ENCODE data around the gene ITGB5.
"Not testable (repeated sequence)": the region's sequence is repeated elsewhere in the genome, so short reads cannot be mapped to it uniquely, and the experiment has no call there.

The ITGB5 gene

DNA sequence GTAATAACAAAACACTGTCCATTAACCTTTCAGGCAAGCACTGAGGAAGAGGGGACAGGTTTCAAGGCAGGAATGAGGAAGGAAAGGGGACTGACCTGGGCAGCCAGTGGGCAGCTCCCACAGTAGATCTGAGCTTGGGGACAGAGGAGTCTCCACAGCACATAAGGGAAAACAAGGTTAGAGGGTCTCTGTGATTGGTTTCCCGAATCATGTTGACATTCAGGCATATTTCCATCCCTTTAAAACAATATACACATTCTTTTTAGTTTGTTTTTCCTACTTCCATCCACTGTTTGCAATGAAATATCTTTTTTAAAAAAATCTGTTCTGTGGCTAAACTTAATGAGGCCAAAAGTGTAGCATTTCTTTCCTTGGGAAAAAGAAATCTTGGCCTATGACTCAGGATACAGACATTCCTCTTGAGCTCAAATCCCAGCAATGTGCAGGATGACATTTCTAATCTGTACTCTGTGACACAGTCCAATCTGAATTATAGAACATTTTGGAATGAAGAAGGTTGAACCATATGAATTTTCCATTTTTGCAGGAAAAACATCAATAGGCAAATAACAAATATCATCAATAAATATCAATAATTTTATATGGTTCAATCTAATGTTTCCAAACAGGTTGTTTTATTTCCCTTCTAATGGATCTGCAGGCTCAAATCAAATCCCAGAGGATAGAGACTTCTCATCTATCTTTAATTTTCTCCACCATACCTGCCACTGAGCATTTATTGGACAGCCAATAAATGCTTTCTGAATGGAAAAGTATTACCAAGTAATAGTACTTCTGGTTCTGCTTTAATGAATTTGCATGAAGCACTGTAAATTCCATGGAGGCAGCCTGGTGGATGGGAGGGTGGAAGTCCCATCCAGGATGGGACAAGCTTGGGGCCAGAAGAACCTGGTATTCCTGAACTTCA lies 54.1 kb downstream of the ITGB5 start:
- no peak for DNase-seq

DNA sequence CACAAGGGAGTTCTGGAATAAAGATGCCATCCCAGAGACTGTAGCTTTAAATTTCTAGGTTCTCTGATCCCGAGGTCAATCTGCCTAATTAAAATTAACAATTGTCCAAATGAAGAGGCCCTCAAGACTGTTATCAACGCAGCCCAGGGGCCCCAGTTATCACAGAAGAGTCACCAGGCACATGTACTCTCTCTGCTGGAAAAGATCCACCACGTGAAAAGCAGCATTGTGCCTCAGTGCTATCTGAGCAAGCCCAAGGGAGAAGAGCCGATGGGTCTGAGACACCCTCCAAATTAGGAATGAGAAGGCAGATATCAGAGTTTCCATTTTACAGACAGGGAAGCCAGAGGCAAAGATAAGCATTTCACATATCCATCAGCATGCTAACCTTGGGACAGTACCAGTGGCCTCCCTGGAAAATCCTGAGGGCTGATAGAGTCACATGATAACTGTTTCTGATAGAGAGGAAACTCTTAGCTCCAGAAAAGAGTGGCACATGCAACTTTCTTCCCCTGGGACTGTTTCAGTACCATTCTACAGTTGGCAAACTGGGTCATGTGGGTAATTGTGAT lies 55.5 kb downstream of the ITGB5 start:
- no peak for DNase-seq

DNA sequence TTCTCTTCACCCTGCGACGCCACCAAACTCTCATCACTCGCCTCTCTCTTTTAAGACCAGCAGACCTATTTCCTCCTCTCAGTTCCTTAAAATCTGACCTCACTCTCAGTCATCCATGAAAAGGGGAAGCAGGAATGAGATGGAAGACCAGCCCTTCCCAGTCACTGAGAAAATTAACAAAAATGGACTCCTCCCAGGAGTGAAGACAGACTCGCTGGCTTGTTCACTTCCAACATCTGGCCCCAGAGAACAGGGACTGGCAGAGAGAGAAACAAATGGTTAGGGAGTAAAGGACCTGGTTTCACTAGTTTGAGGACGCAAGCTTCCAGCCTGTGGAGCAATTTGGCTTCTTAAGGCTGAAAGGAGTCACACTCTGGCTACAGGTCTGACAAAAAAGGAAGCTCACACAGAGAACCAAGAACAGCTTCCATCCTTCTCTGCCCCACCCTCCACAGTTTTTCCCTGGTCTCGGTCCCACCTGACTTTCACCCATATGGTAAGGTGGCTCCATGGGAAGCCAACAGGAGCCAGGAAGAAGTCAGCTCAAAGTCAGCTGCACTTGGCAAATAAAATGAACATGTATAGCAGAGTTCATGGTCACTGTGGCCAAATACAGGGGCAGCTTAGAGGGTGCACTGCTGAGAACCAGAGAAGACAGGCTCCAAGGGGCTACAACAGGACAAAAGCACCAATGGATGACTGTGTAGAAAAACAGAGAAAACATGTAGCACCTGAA lies 57.2 kb downstream of the ITGB5 start:
- DNase-seq, result peak; percentile 93

DNA sequence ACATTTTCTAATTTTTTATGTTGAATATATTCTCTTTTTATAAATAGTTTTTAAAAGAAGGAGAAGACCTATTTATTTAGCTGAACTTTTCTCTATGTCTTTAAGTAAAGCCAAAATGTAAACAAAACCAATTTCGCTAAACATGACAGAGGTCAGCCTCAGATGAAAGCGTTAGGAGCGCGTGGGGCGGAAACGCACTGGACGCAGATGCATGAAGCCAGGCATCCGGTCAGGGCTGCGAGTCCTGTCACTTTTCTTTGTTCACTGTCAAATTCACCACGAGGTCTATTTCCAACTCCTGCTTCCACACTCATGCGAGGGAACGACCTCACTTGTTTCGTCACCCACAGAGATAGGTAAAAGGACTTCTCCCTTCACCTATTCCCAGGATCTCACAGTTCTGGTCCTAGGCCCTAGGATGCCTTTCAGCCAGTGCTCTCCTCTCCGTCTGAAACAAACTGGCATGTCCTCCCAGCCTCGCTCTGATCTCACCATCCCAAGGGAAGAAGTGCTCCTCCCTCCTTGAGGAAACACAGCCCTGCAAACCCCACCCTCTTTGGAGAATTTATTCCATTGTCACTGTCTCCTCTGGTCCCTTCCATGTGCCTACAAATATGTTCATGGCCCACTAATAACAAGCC lies 57.9 kb downstream of the ITGB5 start:
- no peak for DNase-seq

DNA sequence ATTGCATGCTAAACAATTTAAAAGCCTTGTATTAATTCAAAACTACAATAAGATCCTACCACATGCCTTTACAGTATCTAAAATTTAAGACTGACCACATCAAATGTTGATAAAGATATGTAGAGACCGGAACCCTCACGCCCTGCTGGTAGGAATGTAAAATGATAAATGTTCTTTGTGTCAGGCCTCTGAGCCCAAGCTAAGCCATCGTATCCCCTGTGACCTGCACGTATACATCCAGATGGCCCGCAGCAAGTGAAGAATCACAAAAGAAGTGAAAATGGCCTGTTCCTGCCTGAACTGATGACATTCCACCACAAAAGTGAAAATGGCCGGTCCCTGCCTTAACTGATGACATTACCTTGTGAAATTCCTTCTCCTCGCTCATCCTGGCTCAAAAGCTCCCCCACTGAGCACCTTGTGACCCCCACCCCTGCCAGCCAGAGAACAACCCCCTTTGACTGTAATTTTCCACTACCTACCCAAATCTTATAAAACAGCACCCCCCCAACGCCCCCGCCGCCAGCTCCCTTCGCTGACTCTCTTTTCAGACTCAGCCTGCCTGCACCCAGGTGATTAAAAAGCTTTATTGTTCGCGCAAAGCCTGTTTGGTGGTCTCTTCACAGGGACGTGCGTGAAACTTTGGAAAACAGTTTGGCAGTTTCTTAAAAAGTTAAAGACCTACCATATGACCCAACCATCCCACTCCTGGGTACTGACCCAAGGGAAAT lies 59.5 kb downstream of the ITGB5 start:
- not testable (repeated sequence) for DNase-seq

DNA sequence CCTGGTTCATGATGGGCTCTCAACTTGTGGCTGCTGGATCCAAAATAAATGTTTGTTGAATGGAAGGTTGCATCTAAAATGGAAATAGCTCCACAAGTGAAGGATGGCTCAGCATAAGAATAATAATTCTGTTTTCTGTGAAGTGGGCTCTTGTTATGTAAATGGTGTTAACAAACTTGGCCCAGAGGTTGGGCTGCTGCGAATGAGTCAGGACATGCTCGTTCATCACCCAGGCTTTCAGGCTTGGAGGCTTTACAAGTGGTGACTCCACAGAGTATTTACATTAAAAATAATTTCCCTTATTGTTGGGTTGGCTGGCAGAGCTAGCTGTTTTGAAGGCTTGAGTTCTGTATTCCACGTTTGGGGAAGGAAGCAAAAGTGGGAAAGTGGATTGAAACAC lies 60.5 kb downstream of the ITGB5 start:
- peak; percentile 50 for DNase-seq

DNA sequence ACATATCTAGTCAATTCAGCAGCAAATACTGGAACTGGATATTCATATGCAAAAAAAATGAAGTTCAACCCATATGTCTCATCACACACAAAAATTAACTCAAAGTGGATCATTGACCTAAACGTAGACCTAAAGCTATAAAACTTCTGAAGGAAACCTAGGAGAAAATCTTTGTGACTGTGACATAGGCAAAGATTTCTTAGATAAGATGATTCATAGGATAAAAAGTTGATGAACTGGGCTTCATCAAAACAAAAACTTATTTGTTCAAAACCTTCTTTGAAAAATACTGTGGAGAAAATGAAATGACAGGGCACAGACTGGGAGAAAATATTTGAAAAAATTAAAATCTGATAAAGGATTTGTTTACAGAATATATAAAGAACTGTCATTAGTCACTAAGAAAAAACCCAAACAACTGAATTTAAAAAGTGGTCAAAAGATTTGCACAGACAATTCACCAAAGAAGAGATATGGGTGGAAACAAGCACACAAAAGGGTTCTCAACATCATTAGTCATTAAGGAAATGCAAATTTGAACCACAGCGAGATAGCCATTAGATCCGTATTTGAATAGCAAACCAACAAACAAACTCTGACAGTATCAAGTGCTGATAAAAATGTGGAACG lies 62.8 kb downstream of the ITGB5 start:
- DNase-seq, result no peak

DNA sequence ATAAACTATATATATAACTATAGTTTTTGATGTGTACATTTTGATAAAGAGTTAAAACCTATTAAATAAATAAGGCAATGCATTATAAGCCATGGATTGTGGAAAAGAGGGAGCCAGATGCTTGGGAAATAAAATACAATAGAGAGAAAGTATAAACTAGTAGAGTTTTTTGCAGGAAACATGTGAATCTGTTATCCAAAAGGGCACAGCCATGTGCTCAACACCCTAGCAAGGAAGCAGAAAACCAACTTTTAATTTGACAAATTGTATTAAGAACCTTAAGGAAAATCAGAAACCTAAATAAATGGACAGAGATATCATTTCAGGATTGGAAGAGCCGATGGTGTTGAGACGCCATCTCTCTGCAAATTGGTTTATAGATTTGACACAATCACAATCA lies 63.5 kb downstream of the ITGB5 start:
- DNase-seq, result no peak

DNA sequence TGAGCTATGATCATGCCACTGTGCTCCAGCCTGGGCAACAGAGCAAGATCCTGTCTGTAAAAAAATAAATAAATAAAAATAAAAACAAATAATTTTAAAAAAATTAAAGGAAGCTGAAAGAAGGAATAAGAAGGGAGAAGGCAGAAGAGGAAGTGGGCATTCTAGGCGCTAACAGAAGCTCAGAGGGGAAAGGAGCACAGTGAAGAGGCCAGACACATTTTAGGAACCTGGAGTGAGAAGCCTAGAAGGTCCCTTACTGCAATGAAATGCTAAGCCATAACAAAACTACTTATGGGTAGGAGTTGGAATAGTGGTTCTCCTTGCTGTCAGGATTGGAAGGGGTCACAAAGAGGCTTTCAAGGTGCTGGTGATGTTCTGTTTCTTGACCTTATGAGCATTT lies 64.0 kb downstream of the ITGB5 start:
- peak; percentile 47 for DNase-seq

DNA sequence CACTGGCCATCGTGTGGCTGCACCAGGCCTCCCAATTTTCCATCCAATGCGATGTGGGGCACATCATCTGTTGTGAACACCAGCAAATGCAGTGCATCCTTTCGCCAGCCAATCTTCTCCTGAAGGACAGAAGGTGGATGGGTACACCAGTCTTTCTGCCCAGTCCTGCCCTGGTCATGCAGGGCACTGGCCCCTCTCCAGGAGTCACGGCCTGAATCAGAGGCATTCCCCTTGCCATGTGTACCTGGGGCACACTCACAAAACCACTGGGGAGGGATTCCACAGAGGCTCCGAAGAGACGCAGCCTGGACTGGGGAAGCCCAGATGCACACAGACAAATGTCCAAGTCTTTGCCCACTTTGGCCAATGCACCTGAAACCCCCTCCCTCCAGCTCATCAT lies 65.8 kb downstream of the ITGB5 start:
- no peak for DNase-seq

DNA sequence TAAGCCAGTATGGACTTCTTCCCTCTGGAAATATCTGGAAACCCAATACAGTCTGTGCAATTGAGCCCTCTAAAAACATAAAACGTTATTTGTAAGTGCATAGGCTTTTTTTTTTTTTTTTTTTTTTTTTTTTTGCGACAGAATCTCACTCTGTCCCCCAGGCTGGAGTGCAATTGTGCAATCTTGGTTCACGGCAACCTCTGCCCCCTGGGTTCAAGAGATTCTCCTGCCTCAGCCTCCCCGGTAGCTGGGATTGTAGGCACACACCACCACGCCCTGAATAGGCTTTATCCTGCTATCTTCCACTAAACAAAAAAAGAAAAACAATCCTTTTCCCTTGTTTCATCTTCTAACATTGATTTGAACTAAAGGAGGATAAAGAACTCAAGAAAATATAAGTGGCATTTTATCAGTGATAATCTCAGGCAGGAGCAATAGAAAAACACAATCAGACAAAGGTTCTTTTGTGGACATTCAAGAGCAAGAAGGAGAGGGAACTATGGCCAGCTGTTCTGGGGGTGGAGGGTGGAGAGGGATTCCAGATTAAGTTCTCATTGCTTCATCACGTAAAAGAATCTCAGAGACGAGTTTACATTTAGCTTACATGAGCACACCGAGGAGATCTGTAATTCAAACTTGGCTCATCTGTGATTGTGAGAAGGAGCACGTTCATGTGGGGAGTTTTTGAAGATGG lies 68.6 kb downstream of the ITGB5 start:
- DNase-seq, result peak; percentile 7

DNA sequence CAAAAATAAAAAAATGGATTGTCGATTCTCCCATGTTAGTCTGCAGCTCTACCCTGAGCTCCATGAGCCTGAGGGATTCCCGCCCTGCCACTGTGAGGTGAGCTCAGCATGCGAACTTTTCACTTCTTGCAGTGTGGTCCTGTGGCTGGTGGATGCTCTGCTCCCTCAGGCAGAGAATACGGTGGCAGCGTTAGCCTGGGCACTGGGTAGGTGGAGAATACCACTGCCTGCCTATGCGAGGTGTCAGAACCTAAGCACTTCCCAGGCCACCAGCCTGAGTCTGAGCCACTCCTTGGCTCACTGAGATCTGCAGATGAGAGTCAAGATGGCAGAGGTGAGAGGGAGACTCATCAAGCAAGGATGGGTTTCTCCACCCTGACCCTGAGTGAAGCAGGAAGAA lies 70.1 kb downstream of the ITGB5 start:
- DNase-seq, result no peak

DNA sequence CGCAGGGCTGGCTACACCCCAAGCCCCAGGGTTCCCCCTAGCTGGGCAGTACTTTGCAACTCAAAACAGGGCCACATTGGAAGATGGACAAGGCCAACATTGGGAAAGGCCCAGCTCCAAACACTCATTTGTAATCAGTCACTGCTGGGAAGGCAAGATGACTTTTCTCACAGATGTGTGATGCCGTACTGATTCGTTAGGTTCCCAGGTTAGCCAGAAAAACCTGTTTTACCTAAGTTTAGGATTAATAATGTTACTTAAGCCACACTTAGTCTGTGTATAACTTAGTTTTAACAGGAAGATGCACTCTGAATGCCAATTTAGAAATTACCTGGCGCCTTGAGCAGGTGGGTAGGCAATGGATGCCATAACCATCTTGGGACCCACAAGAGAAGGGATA lies 71.0 kb downstream of the ITGB5 start:
- DNase-seq, result no peak

DNA sequence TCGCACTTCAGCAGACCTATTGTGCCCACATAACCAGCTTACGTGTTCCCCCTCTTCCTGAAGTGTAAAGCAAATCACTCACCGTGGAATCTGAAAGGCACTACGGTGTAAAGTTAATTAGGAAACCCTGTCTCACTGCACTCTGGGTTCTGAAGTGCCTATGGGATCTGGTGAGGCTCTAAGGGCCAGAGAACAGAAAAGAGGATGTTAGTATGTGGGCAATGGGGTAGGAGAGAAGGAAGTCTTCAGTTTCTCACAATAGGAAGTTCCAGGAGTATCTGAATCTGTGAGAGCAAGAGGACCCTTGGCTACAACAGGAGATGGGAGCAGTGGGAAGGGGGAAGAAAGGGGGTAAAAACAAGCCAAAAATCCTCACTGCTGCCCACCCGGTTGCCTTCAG lies 71.4 kb downstream of the ITGB5 start:
- peak; percentile 58 for DNase-seq

DNA sequence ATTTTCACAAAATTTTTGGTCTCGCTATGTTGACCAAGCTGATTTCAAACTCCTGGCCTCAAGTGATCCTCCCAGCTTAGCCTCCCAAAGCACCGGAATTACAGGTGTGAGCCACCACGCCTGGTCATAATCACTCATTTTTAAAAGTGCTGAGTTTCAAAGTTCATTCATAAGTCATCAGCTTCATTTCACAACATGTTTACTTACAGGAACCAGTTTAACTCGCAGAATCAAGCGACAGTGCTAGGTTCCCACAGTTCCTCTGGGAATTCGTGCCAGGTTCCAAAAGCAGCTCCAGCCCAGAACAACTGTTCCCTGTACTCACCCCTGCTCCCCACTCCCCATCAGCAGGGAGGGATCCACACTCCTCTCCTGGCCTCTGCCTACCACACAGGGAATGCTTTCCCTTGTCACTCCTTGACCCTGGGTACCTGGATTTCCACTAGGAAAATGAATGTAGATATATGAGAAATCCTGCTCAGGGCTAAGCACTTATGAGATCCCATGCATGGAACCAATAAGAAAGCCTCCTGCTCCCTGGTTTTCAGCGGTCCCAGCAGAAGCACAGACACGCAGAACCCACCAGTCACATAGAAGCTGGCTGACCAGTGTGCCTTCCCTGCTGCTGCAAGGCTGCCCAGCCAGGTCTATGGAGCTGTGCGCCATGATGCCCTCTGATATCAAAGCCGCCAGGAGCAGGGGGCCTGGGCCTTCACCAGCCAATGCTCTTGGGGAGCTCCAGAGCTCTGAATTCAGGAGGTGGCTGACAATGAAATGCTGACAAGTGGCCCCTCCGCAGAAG lies 72.3 kb downstream of the ITGB5 start:
- DNase-seq, result peak; percentile 51

DNA sequence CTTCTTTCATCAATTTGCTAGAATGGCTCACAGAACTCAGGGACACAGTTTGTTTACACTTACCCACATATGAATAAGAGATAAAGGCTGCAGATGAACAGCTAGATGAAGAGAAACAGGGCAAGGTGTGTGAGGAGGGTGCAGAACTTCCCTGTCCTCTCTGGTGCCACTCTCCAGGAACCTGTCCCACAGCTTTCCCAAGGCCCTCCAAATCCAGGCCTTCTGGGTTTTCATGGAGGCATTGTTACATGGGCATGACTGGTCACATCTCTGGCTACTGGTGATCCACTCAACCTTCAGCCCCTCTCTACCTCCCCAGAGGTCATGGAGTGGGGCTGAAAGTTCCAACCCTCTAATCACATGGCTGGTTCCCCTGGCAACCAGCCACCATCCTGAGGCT lies 73.6 kb downstream of the ITGB5 start:
- DNase-seq, result no peak

DNA sequence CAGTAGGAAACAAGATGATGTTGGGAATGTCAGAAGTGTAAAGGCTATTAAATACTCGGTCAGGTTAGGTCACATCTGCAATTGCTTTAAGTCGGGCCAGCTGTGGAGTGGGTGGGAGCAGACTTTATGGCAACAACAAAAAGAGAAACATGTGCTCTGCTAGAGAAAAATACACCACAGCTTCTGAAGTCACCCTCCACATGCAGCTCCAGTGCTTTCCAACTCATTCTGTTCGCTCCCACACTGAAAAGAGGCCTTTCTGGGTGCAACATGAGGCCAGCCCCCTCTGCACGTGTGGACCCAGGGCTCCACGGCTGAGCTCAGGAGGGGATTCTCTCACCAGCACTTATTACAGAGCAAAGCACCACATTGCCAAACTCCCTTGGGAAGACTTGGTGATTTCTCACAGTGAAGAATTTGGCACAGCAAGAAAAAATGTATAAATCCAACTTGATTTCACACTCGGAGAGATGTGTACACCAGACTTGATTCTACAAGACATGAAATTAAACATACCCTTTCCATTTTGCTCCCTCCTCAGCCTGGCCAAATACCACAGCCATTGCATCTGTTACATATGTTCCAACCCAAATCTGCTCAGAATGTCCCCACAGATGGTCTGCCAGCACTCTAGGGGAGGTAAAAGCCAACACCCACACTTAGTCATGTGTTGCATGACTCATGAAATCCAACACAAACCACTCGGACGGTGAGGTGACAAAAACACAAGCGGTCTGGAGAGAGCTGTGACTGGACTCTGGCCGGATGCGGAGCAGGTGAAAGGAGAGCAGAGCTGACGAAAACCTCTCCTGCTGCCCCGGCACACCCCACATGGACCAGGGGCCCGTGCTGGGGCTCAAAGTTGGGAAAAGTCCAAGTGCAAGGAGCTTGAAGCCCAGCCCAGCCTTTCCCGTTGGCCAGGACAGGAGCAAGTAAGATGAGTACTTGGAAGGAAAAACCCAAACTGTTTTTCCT lies 74.6 kb downstream of the ITGB5 start:
- DNase-seq, result peak; percentile 25

DNA sequence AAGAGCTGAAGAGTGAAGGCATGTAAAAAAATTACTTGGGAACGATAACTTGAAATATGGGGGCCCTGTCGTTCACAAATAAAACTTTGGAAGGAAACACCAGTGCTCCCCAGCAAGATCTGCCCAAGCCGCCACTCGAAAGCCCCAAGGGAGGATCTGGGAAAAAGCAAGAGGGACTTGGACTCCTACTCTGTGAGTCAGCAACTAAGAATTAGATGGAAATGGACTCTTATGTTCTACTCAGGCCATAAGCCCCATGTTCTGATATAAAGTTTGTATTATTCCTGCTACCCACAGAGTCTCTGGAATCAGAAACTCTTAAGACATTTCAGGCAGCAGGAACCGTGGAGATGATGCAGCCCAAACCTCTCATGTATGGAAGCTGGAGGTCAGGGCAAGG lies 75.7 kb downstream of the ITGB5 start:
- no peak for DNase-seq

DNA sequence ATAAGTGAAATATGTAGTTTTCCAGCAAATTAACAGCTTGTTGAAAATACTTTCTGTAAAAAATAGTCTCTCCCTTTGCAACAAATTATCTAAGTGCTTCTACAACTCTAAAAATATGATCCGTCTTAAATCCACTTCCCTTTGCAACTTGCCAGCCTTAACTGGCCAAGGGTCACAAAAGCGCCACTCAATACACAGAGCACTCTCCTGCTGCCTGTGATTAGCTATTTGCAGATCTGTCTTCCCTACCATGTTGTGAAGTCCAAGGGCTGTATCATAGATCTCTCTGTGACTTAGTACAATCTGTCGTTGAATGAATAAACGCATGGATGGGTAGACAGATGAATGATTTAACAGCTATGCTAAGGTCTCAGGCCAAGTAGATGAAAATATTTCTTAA lies 76.2 kb downstream of the ITGB5 start:
- DNase-seq, result no peak
